T-helper 2 cell (primary cell): Measurements from ENCODE around the gene KIF21A.

ENCODE experiments used
- DNase-seq, 5 experiments: peaks; one replicate each; pipeline versions ENCODE4 v3.0.0 to v3.0.0-alpha.2; 2012 to 2022

The KIF21A gene

GRCh38 chr12:39389399-39390150, 53.3 kb downstream of the KIF21A start:
- DNase-seq: no peak

- DNase-seq: no peak
These were observed 56.6 kb downstream of the KIF21A start for GRCh38 chr12:39386335-39386734.

- DNase-seq: no peak
These were observed 59.8 kb downstream of the KIF21A start for GRCh38 chr12:39383114-39383513.

- DNase-seq: no peak
These were observed 62.8 kb downstream of the KIF21A start for GRCh38 chr12:39380090-39380489.

GRCh38 chr12:39378341-39378740, 64.6 kb downstream of the KIF21A start:
- no peak for DNase-seq

- peak in 1 of 5 experiments; percentile 11 for DNase-seq
These were observed 67.6 kb downstream of the KIF21A start for GRCh38 chr12:39375206-39375808.

- DNase-seq: peak in 2 of 5 experiments; percentile 18 to 87
These were observed 70.0 kb downstream of the KIF21A start for GRCh38 chr12:39372929-39373328.

- DNase-seq: peak in 1 of 5 experiments; percentile 30
These were observed 70.6 kb downstream of the KIF21A start for GRCh38 chr12:39372204-39372925.

- no peak for DNase-seq
These were observed 73.2 kb downstream of the KIF21A start for GRCh38 chr12:39369756-39370155.

- no peak for DNase-seq
These were observed 74.0 kb downstream of the KIF21A start for GRCh38 chr12:39368891-39369290.

GRCh38 chr12:39368096-39368495, 74.8 kb downstream of the KIF21A start:
- DNase-seq: no peak

GRCh38 chr12:39367494-39367893, 75.4 kb downstream of the KIF21A start:
- DNase-seq: no peak

- DNase-seq: no peak
These were observed 77.4 kb downstream of the KIF21A start for GRCh38 chr12:39365364-39366001.

GRCh38 chr12:39364196-39364595, 78.7 kb downstream of the KIF21A start:
- no peak for DNase-seq

- no peak for DNase-seq
These were observed 83.3 kb downstream of the KIF21A start for GRCh38 chr12:39359645-39360044.

- no peak for DNase-seq
These were observed 85.9 kb downstream of the KIF21A start for GRCh38 chr12:39357041-39357440.

GRCh38 chr12:39355841-39356240, 87.1 kb downstream of the KIF21A start:
- no peak for DNase-seq

- DNase-seq: no peak
These were observed 88.0 kb downstream of the KIF21A start for GRCh38 chr12:39354955-39355354.

GRCh38 chr12:39352471-39353017, 90.4 kb downstream of the KIF21A start:
- DNase-seq: no peak

- DNase-seq: no peak
These were observed 91.8 kb downstream of the KIF21A start for GRCh38 chr12:39351153-39351552.

GRCh38 chr12:39348941-39349626, 93.8 kb downstream of the KIF21A start:
- no peak for DNase-seq

- no peak for DNase-seq
These were observed 94.4 kb downstream of the KIF21A start for GRCh38 chr12:39348523-39348922.
